SK-N-SH treated with all-trans-retinoic acid at 6 μM for 48 hours (cell line): Measurements from ENCODE around the gene NCOA5.

Experiments used
- ATAC-seq: fragments of 200-7000 bp; cut with Tn5 transposase; 3 replicates; pipeline ENCODE4 v1.9.1; 2020; ENCODE audit warnings: mild to moderate bottlenecking, moderate library complexity
- BACH2 ChIP-seq: fragments of 250-450 bp; sonication (Bioruptor Pico); IDR thresholded peaks from 2 replicates; pipeline ENCODE4 v1.9.0; 2021; ENCODE audit warnings: mild to moderate bottlenecking, borderline replicate concordance
- CSDC2 ChIP-seq: fragments of 250-450 bp; sonication (Bioruptor Pico); IDR thresholded peaks from 2 replicates; pipeline ENCODE4 v1.5.0; 2020; ENCODE audit warnings: mild to moderate bottlenecking, moderate library complexity
- ESRRG ChIP-seq: fragments of 250-450 bp; sonication (Bioruptor Pico); IDR thresholded peaks from 2 replicates; pipeline ENCODE4 v1.6.1; 2021; ENCODE audit warnings: mild to moderate bottlenecking
- GLIS3 ChIP-seq: fragments of 250-450 bp; sonication (Bioruptor Pico); IDR thresholded peaks from 2 replicates; pipeline ENCODE4 v1.5.0; 2020; ENCODE audit warnings: mild to moderate bottlenecking, moderate library complexity
- ISL1 ChIP-seq: fragments of 250-450 bp; sonication (Bioruptor Pico); IDR thresholded peaks from 2 replicates; pipeline ENCODE4 v2.1.2; 2022; ENCODE audit warnings: mild to moderate bottlenecking, moderate library complexity
- OSR1 ChIP-seq: fragments of 250-450 bp; sonication (Bioruptor Pico); IDR thresholded peaks from 2 replicates; pipeline ENCODE4 v1.8.0; 2022; ENCODE audit warnings: moderate library complexity, mild to moderate bottlenecking, inconsistent platforms
- PPARA ChIP-seq: fragments of 250-450 bp; sonication (Bioruptor Pico); IDR thresholded peaks from 2 replicates; pipeline ENCODE4 v1.5.0; 2020; ENCODE audit warnings: mild to moderate bottlenecking, borderline replicate concordance
- RARB ChIP-seq: fragments of 250-450 bp; sonication (Bioruptor Pico); IDR thresholded peaks from 2 replicates; pipeline ENCODE4 v1.8.0; 2021; ENCODE audit warnings: mild to moderate bottlenecking, moderate library complexity
- SNAI2 ChIP-seq: fragments of 250-450 bp; sonication (Bioruptor Pico); IDR thresholded peaks from 2 replicates; pipeline ENCODE4 v1.5.0; 2020; ENCODE audit warnings: mild to moderate bottlenecking, moderate library complexity
- TCF4 ChIP-seq: fragments of 250-450 bp; sonication (Bioruptor Pico); IDR thresholded peaks from 2 replicates; pipeline ENCODE4 v1.8.0; 2021; ENCODE audit warnings: mild to moderate bottlenecking, moderate library complexity, borderline replicate concordance
- TOX ChIP-seq: fragments of 250-450 bp; sonication (Bioruptor Pico); IDR thresholded peaks from 2 replicates; pipeline ENCODE4 v1.8.0; 2021; ENCODE audit warnings: mild to moderate bottlenecking, moderate library complexity, borderline replicate concordance
- ZC3H10 ChIP-seq: fragments of 250-450 bp; sonication (Bioruptor Pico); IDR thresholded peaks from 2 replicates; pipeline ENCODE4 v1.5.1; 2021; ENCODE audit warnings: mild to moderate bottlenecking, moderate library complexity
- ZFP3 ChIP-seq: fragments of 250-450 bp; sonication (Bioruptor Pico); IDR thresholded peaks from 2 replicates; pipeline ENCODE4 v1.5.0; 2020; ENCODE audit warnings: mild to moderate bottlenecking, moderate library complexity
- ZFP30 ChIP-seq: fragments of 450-650 bp; formaldehyde crosslinking; IDR thresholded peaks from 2 replicates; pipeline ENCODE4 v1.5.0; 2022; ENCODE audit warnings: mild to moderate bottlenecking, moderate library complexity
- ZNF565 ChIP-seq: fragments of 450-650 bp; formaldehyde crosslinking; conservative IDR thresholded peaks from 2 replicates; pipeline ENCODE4 v1.5.0; 2020; ENCODE audit warnings: low read depth, mild to moderate bottlenecking, moderate library complexity
- ZNF70 ChIP-seq: fragments of 450-650 bp; formaldehyde crosslinking; IDR thresholded peaks from 2 replicates; pipeline ENCODE4 v1.5.0; 2020; ENCODE audit warnings: mild to moderate bottlenecking, moderate library complexity
- ZNF8 ChIP-seq: fragments of 450-650 bp; formaldehyde crosslinking; IDR thresholded peaks from 2 replicates; pipeline ENCODE4 v1.5.0; 2020; ENCODE audit warnings: mild to moderate bottlenecking, moderate library complexity
- TF ChIP-seq, protein P1 (sequence below): fragments of 250-450 bp; sonication (Bioruptor Pico); IDR thresholded peaks from 2 replicates; pipeline ENCODE4 v1.8.0; 2020; ENCODE audit warnings: mild to moderate bottlenecking, moderate library complexity, borderline replicate concordance
- TF ChIP-seq, protein P2 (sequence below): fragments of 250-450 bp; sonication (Bioruptor Pico); IDR thresholded peaks from 2 replicates; pipeline ENCODE4 v1.8.0; 2021; ENCODE audit warnings: low read depth, mild to moderate bottlenecking, moderate library complexity, borderline replicate concordance
- TF ChIP-seq, protein P3 (sequence below): fragments of 250-450 bp; sonication (Bioruptor Pico); IDR thresholded peaks from 2 replicates; pipeline ENCODE4 v1.5.1; 2020; ENCODE audit warnings: low read depth, mild to moderate bottlenecking, moderate library complexity
- TF ChIP-seq, protein P4 (sequence below): fragments of 250-450 bp; sonication (Bioruptor Pico); IDR thresholded peaks from 2 replicates; pipeline ENCODE4 v1.5.1; 2021; ENCODE audit warnings: mild to moderate bottlenecking, moderate library complexity
- TF ChIP-seq, protein P5 (sequence below): fragments of 250-450 bp; sonication (Bioruptor Pico); IDR thresholded peaks from 2 replicates; pipeline ENCODE4 v1.5.0; 2020; ENCODE audit warnings: mild to moderate bottlenecking, moderate library complexity

NCOA5 gene

DNA sequence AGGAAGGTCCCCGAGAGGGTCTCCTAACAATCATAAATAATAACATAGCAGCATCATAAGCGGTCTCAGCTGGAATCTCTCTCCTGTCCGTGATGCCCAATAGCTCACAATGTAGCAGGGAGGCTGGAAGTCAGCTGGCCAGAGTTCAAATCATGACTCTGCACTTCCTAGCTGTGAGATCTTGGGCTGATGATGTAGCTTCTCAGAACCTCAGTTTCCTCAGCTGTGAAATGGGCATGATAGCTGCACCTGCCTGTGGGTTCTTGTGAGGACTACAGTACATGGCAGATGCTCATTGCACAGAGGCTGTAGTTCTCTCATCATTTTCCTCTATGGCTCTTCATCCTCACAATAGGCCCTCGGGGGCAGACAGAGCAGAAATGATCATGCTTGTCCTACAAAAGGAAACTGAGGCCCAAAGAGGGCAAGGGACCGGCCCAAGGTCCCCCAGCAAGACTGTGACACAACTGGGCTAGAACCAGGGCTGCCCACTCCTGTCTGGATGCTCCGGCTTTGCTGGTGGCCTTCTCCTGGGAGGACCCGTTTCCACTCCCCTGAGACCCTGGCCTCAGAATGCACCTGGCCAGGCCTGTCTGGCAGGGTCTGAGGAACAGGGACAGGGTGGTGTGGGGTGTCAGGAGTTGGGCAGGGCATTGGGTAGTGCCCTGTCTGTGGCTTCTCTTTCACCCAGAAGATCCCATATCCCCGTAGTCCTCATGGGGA, 43.0 kb downstream of the NCOA5 start:
- TF ChIP-seq RARB (CRISPR knock-in tag) = no peak
- TF ChIP-seq ZC3H10 (CRISPR knock-in tag) = no peak
- no peak for TF ChIP-seq ZFP3
- TF ChIP-seq OSR1 (CRISPR knock-in tag) = no peak
- no peak for TF ChIP-seq ZNF70
- no peak for TF ChIP-seq TCF4 (CRISPR knock-in tag)
- TF ChIP-seq ESRRG (CRISPR knock-in tag) = no peak
- TF ChIP-seq BACH2 (CRISPR knock-in tag) = no peak
- no peak for ATAC-seq

DNA sequence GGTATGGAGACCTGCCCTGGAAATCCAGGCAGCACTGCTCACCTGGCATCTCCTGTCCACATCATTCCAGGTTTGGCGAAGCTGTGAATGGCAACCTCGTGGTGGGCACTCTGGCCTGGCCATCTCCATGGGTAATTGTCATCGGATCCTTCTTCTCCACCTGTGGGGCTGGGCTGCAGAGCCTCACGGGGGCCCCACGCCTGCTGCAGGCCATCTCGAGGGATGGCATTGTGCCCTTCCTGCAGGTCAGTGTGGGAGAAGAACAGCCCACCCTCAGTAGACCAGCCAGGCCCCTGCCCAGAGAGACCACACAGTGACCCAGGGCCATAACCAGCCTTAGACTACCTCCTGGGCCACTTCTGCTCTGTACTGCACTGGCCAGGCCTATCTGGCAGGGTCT, 44.9 kb downstream of the NCOA5 start:
- no peak for ATAC-seq
- TF ChIP-seq SNAI2 (no peak), ZFP30 (CRISPR knock-in tag) (no peak), ZNF565 (CRISPR knock-in tag) (no peak)

DNA sequence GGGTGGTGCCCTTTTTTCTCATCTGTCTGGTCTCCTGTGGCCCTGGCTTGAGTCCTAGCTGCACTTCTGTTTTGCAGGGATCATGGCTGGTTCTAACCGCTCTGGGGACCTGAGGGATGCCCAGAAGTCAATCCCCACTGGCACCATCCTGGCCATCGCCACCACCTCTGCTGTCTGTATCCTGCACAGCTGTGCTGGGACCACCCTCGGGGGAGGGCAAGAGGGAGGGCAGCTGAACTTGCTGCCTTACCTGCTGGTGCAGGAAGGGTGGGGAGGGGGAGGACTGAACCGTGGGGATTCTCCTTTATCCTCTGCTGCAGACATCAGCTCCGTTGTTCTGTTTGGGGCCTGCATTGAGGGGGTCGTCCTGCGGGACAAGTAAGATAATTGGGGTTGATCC, 46.2 kb downstream of the NCOA5 start:
- ATAC-seq = no peak
- TF ChIP-seq ESRRG (CRISPR knock-in tag) (no peak), SNAI2 (no peak), ZC3H10 (CRISPR knock-in tag) (no peak), ZNF8 (no peak), PPARA (CRISPR knock-in tag) (no peak), ISL1 (CRISPR knock-in tag) (no peak), TCF4 (CRISPR knock-in tag) (no peak), ZNF565 (CRISPR knock-in tag) (no peak), CSDC2 (no peak), ZFP30 (CRISPR knock-in tag) (no peak), ZNF70 (no peak), RARB (CRISPR knock-in tag) (no peak), GLIS3 (CRISPR knock-in tag) (no peak), BACH2 (CRISPR knock-in tag) (no peak), ZFP3 (no peak)
- TF ChIP-seq, protein P1, sequence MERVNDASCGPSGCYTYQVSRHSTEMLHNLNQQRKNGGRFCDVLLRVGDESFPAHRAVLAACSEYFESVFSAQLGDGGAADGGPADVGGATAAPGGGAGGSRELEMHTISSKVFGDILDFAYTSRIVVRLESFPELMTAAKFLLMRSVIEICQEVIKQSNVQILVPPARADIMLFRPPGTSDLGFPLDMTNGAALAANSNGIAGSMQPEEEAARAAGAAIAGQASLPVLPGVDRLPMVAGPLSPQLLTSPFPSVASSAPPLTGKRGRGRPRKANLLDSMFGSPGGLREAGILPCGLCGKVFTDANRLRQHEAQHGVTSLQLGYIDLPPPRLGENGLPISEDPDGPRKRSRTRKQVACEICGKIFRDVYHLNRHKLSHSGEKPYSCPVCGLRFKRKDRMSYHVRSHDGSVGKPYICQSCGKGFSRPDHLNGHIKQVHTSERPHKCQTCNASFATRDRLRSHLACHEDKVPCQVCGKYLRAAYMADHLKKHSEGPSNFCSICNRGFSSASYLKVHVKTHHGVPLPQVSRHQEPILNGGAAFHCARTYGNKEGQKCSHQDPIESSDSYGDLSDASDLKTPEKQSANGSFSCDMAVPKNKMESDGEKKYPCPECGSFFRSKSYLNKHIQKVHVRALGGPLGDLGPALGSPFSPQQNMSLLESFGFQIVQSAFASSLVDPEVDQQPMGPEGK (CRISPR knock-in tag) = no peak
- TF ChIP-seq, protein P2, sequence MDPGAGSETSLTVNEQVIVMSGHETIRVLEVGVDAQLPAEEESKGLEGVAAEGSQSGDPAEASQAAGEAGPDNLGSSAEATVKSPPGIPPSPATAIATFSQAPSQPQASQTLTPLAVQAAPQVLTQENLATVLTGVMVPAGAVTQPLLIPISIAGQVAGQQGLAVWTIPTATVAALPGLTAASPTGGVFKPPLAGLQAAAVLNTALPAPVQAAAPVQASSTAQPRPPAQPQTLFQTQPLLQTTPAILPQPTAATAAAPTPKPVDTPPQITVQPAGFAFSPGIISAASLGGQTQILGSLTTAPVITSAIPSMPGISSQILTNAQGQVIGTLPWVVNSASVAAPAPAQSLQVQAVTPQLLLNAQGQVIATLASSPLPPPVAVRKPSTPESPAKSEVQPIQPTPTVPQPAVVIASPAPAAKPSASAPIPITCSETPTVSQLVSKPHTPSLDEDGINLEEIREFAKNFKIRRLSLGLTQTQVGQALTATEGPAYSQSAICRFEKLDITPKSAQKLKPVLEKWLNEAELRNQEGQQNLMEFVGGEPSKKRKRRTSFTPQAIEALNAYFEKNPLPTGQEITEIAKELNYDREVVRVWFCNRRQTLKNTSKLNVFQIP (CRISPR knock-in tag) = no peak
- TF ChIP-seq, protein P3, sequence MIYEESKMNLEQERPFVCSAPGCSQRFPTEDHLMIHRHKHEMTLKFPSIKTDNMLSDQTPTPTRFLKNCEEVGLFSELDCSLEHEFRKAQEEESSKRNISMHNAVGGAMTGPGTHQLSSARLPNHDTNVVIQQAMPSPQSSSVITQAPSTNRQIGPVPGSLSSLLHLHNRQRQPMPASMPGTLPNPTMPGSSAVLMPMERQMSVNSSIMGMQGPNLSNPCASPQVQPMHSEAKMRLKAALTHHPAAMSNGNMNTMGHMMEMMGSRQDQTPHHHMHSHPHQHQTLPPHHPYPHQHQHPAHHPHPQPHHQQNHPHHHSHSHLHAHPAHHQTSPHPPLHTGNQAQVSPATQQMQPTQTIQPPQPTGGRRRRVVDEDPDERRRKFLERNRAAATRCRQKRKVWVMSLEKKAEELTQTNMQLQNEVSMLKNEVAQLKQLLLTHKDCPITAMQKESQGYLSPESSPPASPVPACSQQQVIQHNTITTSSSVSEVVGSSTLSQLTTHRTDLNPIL (CRISPR knock-in tag) = no peak

DNA sequence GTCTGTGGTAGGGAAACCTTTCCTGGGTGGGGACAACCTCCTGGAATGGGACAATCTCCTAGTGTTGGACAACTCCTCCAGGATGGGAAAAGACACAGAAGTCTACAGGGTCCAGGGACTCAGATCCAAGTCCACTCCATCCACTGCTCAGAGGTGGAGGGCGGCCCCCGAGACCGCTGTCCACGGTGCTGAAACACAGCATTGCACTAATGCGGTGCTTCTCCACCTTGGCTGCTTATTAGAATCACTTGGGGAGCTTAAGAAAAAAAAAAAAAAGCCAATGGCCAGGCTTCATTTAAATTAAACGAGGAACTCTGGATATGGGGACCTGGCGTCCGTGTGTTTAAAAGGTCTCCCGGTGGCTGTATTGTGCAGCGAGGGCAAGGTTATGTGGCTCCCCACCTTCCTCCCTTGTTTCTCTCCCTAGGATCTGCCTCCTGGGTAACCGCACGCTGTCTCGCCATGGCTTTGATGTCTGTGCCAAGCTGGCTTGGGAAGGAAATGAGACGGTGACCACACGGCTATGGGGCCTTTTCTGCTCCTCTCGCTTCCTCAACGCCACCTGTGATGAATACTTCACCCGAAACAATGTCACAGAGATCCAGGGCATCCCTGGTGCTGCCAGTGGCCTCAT, 48.7 kb downstream of the NCOA5 start:
- TF ChIP-seq GLIS3 (CRISPR knock-in tag) (no peak), ZC3H10 (CRISPR knock-in tag) (no peak), RARB (CRISPR knock-in tag) (no peak), OSR1 (CRISPR knock-in tag) (no peak), ZNF70 (no peak), ZNF8 (no peak), ZFP30 (CRISPR knock-in tag) (no peak), BACH2 (CRISPR knock-in tag) (no peak), ZNF565 (CRISPR knock-in tag) (no peak), CSDC2 (no peak), ISL1 (CRISPR knock-in tag) (no peak), SNAI2 (no peak), TOX (no peak)
- TF ChIP-seq, protein P4, sequence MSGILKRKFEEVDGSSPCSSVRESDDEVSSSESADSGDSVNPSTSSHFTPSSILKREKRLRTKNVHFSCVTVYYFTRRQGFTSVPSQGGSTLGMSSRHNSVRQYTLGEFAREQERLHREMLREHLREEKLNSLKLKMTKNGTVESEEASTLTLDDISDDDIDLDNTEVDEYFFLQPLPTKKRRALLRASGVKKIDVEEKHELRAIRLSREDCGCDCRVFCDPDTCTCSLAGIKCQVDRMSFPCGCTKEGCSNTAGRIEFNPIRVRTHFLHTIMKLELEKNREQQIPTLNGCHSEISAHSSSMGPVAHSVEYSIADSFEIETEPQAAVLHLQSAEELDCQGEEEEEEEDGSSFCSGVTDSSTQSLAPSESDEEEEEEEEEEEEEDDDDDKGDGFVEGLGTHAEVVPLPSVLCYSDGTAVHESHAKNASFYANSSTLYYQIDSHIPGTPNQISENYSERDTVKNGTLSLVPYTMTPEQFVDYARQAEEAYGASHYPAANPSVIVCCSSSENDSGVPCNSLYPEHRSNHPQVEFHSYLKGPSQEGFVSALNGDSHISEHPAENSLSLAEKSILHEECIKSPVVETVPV (CRISPR knock-in tag) = no peak
- TF ChIP-seq, protein P1 (CRISPR knock-in tag) = no peak
- TF ChIP-seq, protein P5, sequence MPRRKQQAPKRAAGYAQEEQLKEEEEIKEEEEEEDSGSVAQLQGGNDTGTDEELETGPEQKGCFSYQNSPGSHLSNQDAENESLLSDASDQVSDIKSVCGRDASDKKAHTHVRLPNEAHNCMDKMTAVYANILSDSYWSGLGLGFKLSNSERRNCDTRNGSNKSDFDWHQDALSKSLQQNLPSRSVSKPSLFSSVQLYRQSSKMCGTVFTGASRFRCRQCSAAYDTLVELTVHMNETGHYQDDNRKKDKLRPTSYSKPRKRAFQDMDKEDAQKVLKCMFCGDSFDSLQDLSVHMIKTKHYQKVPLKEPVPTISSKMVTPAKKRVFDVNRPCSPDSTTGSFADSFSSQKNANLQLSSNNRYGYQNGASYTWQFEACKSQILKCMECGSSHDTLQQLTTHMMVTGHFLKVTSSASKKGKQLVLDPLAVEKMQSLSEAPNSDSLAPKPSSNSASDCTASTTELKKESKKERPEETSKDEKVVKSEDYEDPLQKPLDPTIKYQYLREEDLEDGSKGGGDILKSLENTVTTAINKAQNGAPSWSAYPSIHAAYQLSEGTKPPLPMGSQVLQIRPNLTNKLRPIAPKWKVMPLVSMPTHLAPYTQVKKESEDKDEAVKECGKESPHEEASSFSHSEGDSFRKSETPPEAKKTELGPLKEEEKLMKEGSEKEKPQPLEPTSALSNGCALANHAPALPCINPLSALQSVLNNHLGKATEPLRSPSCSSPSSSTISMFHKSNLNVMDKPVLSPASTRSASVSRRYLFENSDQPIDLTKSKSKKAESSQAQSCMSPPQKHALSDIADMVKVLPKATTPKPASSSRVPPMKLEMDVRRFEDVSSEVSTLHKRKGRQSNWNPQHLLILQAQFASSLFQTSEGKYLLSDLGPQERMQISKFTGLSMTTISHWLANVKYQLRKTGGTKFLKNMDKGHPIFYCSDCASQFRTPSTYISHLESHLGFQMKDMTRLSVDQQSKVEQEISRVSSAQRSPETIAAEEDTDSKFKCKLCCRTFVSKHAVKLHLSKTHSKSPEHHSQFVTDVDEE (CRISPR knock-in tag) = no peak
- peak; percentile 69 for ATAC-seq
